Measurements from ENCODE around the gene SUPT5H.

SUPT5H gene

GRCh38 chr19:39409208-39410016 lies 36.0 kb upstream of the SUPT5H start:
- peak; percentile 62 for DNase-seq (ENCODE audit: low read depth)

GRCh38 chr19:39410017-39410830 lies 35.2 kb upstream of the SUPT5H start:
- peak; percentile 49 for DNase-seq (ENCODE audit: low read depth)

- DNase-seq (ENCODE audit: low read depth) = no peak
Measured at GRCh38 chr19:39410831-39411080, 34.6 kb upstream of the SUPT5H start.

- peak; percentile 61 for DNase-seq (ENCODE audit: low read depth)
Measured at GRCh38 chr19:39411081-39411831, 34.1 kb upstream of the SUPT5H start.

- DNase-seq (ENCODE audit: low read depth) = peak; percentile 82
Measured at GRCh38 chr19:39411832-39412099, 33.6 kb upstream of the SUPT5H start.

GRCh38 chr19:39412100-39412866 lies 33.1 kb upstream of the SUPT5H start, which contains the start of gene PLEKHG2:
TSS of gene PLEKHG2 (plus strand) at chr19:39412669. CDS start at chr19:39414087, 1,418 bp downstream.
- DNase-seq (ENCODE audit: low read depth) = peak; percentile 99

GRCh38 chr19:39412867-39413271 lies 32.5 kb upstream of the SUPT5H start:
- DNase-seq (ENCODE audit: low read depth) = no peak

GRCh38 chr19:39413272-39413910 lies 32.0 kb upstream of the SUPT5H start:
- DNase-seq (ENCODE audit: low read depth) = no peak

GRCh38 chr19:39413911-39414608 lies 31.3 kb upstream of the SUPT5H start:
- DNase-seq (ENCODE audit: low read depth) = no peak

- DNase-seq (ENCODE audit: low read depth) = no peak
Measured at GRCh38 chr19:39415111-39416046, 30.0 kb upstream of the SUPT5H start.

GRCh38 chr19:39416152-39417120 lies 28.9 kb upstream of the SUPT5H start:
- DNase-seq (ENCODE audit: low read depth) = no peak

- DNase-seq (ENCODE audit: low read depth) = no peak
Measured at GRCh38 chr19:39417463-39418181, 27.8 kb upstream of the SUPT5H start.

GRCh38 chr19:39419003-39419402 lies 26.4 kb upstream of the SUPT5H start:
- DNase-seq (ENCODE audit: low read depth) = no peak

- no peak for DNase-seq (ENCODE audit: low read depth)
Measured at GRCh38 chr19:39420769-39421168, 24.6 kb upstream of the SUPT5H start.

GRCh38 chr19:39422020-39422419 lies 23.4 kb upstream of the SUPT5H start:
- no peak for DNase-seq (ENCODE audit: low read depth)

GRCh38 chr19:39423258-39424086 lies 21.9 kb upstream of the SUPT5H start:
- no peak for DNase-seq (ENCODE audit: low read depth)

GRCh38 chr19:39424934-39425333 lies 20.4 kb upstream of the SUPT5H start:
- no peak for DNase-seq (ENCODE audit: low read depth)
